Measurements from ENCODE around the gene GLP2R. TPM values are rescaled to one million over a fixed set of nuclear protein-coding genes. Genes with fewer than 3 reads are reported as not detected.

Gene GLP2R
- total and polyA plus RNA-seq, 8 donors, result 0.93 to 2.6 (median 2.2) TPM

GRCh38 chr17:9878786-9879525, 53.2 kb downstream of the GLP2R start:
- intact Hi-C loops (cut with DNase I), result no loop called here
- no peaks in the 10 kb centered on the region for H3K36me3 ChIP-seq
- TF ChIP-seq CTCF (IDR thresholded peaks at IDR 0.05), result no peak
- no peak for DNase-seq
- no peaks in the 10 kb centered on the region for H3K27me3 ChIP-seq
- no peak overlapping the region for H3K27ac ChIP-seq
- peaks cover 0 to 20% of the 10 kb centered on the region in 2 donors for H3K9me3 ChIP-seq
- no peak for ATAC-seq
- no peak overlapping the region for H3K4me3 ChIP-seq
- peaks cover 0 to 17% of the 10 kb centered on the region in 2 donors for H3K4me1 ChIP-seq

- H3K4me3 ChIP-seq, result no peak overlapping the region
- no peaks in the 10 kb centered on the region for H3K27me3 ChIP-seq
- DNase-seq (peak in 1 of 4 donors; percentile 43), ATAC-seq (peak; percentile 86)
- peaks cover 0 to 17% of the 10 kb centered on the region in 2 donors for H3K4me1 ChIP-seq
- peaks cover 0 to 29% of the 10 kb centered on the region in 2 donors for H3K9me3 ChIP-seq
- H3K36me3 ChIP-seq, result no peaks in the 10 kb centered on the region
- intact Hi-C loops (cut with DNase I), result no loop called here
- TF ChIP-seq CTCF (IDR thresholded peaks at IDR 0.05), result no peak
- H3K27ac ChIP-seq, result no peak overlapping the region
Observed at GRCh38 chr17:9880582-9880999, 54.9 kb downstream of the GLP2R start.

DNA sequence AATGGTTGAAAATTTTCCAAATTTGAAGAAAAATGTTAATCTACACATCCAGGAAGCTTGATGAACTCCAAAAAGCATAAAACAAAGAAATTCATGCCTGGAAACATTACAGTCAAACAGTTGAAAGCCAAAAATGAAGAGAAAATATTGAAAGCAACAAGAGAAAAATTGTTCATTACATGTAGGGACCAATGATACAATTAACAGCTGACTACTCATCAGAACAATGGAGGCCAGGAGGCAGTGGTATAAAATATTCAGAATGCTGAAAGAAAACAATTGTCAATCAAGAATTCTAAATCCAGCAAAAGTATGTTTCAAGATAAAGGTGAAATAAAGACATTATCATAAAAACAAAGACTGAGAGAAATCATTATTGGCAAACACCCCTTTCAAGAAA, 57.7 kb downstream of the GLP2R start:
- H3K27me3 ChIP-seq, result no peaks in the 10 kb centered on the region
- DNase-seq (no peak), ATAC-seq (no peak)
- no peak overlapping the region for H3K4me3 ChIP-seq
- H3K4me1 ChIP-seq, result peaks cover 0 to 13% of the 10 kb centered on the region in 2 donors
- no peaks in the 10 kb centered on the region for H3K36me3 ChIP-seq
- intact Hi-C loops (cut with DNase I), result no loop called here
- H3K9me3 ChIP-seq, result peaks cover 0 to 29% of the 10 kb centered on the region in 2 donors
- no peak overlapping the region for H3K27ac ChIP-seq
- TF ChIP-seq CTCF (IDR thresholded peaks at IDR 0.05), result no peak

GRCh38 chr17:9886141-9886930, 60.6 kb downstream of the GLP2R start:
- DNase-seq, result no peak
- Histone ChIP-seq H3K9me3 (peaks cover 0 to 29% of the 10 kb centered on the region in 2 donors), H3K4me1 (no peaks in the 10 kb centered on the region), H3K27me3 (peaks cover 0 to 5% of the 10 kb centered on the region in 2 donors), H3K4me3 (no peak overlapping the region), H3K36me3 (no peaks in the 10 kb centered on the region), H3K27ac (no peak overlapping the region)
- ATAC-seq, result peak; percentile 24
- intact Hi-C loops (cut with DNase I), result no loop called here
- TF ChIP-seq CTCF (IDR thresholded peaks at IDR 0.05), result no peak

DNA sequence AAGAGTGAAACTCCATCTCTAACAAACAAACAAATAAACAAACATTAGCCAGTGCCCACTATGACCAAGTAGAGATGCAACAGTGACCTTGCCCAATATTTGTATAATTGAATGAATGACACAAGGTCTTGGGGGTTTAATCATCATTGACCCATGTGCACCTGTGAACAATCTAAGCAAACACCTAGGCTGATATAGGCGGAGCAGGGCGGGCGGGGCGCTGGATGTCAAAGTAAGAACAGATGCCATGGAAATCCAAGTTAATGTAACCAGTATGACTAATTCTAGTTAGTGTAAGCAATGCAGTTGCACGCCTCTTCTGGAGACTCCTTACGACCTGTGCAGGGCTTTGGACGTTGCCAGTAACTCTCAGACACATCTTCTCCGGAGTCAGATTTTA, 61.8 kb downstream of the GLP2R start:
- Histone ChIP-seq H3K4me3 (no peak overlapping the region), H3K27me3 (peaks cover 0 to 5% of the 10 kb centered on the region in 2 donors), H3K9me3 (peaks cover 0 to 24% of the 10 kb centered on the region in 2 donors), H3K4me1 (no peaks in the 10 kb centered on the region), H3K27ac (no peak overlapping the region), H3K36me3 (no peaks in the 10 kb centered on the region)
- no peak for DNase-seq
- no peak for TF ChIP-seq CTCF (IDR thresholded peaks at IDR 0.05)
- no peak for ATAC-seq
- intact Hi-C loops (cut with DNase I), result no loop called here
